ENCODE results near the gene EPC2.

DNA sequence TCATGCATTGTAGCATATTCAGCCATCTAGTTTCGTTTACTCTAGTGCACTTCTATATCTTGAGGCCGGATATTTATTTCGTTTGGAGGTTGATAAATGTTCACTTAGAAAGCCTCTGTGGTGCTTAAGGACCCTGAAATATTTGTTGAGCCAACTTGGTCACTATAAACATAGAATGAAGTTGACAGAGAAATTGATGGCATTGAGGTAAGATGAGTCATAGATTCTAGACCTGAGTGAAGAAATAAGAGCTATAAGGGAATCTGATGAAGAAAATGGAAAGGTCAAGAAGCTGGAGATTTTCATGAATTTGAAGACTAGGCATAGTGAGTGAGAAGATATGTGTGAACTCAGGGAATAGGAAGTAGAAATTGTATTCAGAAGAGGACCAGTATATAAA is 35.9 kb downstream of the EPC2 start:
- TF ChIP-seq EZH2 (IDR thresholded peaks at IDR 0.05; ENCODE audit: insufficient read depth, poor library complexity, severe bottlenecking) (no peak), EZH2phosphoT487 (IDR thresholded peaks at IDR 0.05; ENCODE audit: insufficient read depth, low read depth) (no peak)

Data from GM23248 (cell line).